BE2C (cell line): Measurements from ENCODE around the gene GLG1.

Experiments used
- DNase-seq: peaks from one replicate; pipeline ENCODE4 v3.0.0-alpha.2; 2020
- H3K27me3 ChIP-seq: fragments of 250-450 bp; sonication (Bioruptor Pico); 2 replicates; pipeline ENCODE4 v1.5.1; 2020; ENCODE audit warnings: mild to moderate bottlenecking
- H3K36me3 ChIP-seq: fragments of 250-450 bp; sonication (Bioruptor Pico); 2 replicates; pipeline ENCODE4 v1.5.1; 2020; ENCODE audit warnings: mild to moderate bottlenecking
- H3K4me1 ChIP-seq: fragments of 250-450 bp; sonication (Bioruptor Pico); 2 replicates; pipeline ENCODE4 v1.5.1; 2020
- H3K4me3 ChIP-seq: 2 replicates; pipeline ENCODE4 v1.5.1; 2011; ENCODE audit warnings: low read depth, low read length
- H3K9me3 ChIP-seq: fragments of 250-450 bp; sonication (Bioruptor Pico); 2 replicates; pipeline ENCODE4 v1.5.1; 2020
- TF ChIP-seq, protein P1 (sequence below): IDR thresholded peaks from 2 replicates; pipeline ENCODE4 v1.5.1; 2012; ENCODE audit warnings: mild to moderate bottlenecking, low read depth, low read length

GLG1 gene

DNA sequence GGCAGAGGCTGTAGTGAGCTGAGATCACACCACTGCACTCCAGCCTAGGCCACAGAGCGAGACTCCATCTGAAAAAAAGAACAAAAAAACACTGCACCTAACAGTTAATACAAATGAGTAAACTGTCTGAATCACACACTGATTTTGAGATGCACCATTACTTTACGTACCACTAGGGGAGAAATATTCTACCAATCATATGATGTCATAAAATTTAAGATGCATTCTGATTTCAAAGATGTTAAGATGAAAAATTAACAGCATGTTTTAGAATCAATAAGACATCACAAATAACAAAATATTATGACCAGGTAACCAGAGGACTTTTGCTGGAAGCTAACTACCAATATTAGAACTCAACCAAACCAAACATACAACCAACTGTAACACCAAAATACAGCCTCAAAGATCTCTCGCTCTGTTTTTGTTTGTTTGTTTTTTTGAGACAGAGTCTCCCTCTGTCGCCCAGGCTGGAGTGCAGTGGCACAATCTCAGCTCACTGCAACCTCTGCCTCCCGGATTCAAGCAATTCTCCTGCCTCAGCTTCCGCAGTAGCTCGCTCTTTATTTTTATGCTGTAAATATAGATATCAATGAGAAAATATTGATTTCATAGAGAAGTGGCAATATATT, 31.6 kb downstream of the GLG1 start:
- TF ChIP-seq, protein P1, sequence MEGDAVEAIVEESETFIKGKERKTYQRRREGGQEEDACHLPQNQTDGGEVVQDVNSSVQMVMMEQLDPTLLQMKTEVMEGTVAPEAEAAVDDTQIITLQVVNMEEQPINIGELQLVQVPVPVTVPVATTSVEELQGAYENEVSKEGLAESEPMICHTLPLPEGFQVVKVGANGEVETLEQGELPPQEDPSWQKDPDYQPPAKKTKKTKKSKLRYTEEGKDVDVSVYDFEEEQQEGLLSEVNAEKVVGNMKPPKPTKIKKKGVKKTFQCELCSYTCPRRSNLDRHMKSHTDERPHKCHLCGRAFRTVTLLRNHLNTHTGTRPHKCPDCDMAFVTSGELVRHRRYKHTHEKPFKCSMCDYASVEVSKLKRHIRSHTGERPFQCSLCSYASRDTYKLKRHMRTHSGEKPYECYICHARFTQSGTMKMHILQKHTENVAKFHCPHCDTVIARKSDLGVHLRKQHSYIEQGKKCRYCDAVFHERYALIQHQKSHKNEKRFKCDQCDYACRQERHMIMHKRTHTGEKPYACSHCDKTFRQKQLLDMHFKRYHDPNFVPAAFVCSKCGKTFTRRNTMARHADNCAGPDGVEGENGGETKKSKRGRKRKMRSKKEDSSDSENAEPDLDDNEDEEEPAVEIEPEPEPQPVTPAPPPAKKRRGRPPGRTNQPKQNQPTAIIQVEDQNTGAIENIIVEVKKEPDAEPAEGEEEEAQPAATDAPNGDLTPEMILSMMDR: no peak
- H3K27me3 ChIP-seq: no peaks in the 10 kb centered on the region
- H3K4me3 ChIP-seq: no peak overlapping the region
- H3K36me3 ChIP-seq: no peaks in the 10 kb centered on the region
- H3K4me1 ChIP-seq: peaks cover 7% of the 10 kb centered on the region
- no peak for DNase-seq
- no peaks in the 10 kb centered on the region for H3K9me3 ChIP-seq

DNA sequence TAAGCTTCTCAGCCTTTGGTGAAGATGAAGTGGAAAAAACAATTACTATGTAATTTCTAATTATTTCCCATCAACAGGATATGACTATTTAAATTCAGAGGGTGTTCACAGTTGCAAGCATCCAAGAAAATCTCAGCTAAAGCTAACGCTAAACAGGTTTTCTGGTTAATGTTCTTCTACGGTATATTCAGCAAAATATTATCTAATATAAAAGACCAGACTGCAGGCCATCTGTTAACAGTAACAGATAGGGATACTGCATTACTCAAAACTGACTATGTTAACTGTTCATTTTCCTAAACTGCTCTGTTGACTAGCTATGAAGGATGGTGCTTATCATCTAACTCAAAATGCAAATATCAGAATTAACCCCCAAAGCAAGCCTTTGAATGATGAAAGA, 32.8 kb downstream of the GLG1 start:
- no peak overlapping the region for H3K4me3 ChIP-seq
- peaks cover 7% of the 10 kb centered on the region for H3K4me1 ChIP-seq
- no peaks in the 10 kb centered on the region for H3K9me3 ChIP-seq
- H3K27me3 ChIP-seq: no peaks in the 10 kb centered on the region
- TF ChIP-seq, protein P1: no peak
- no peaks in the 10 kb centered on the region for H3K36me3 ChIP-seq
- no peak for DNase-seq

DNA sequence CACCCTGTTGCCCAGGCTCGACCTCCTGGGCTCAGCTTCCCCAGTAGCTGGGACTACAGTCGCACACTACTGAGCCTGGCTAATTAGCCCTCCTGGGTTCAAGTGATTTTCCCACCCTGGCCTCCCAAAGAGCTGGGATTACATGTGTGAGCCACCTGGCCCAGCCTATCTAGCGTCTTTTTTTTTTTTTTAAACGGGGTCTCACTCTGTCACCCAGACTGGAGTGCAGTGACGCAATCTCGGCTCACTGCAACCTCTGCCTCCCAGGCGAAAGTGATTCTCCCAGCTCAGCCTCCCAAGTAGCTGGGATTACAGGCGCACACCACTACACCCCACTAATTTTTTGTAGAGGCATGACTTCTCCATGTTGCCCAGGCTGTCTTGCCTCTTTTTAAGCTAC, 33.3 kb downstream of the GLG1 start:
- DNase-seq: peak; percentile 20
- Histone ChIP-seq H3K27me3 (no peaks in the 10 kb centered on the region), H3K36me3 (no peaks in the 10 kb centered on the region), H3K9me3 (no peaks in the 10 kb centered on the region), H3K4me3 (no peak overlapping the region), H3K4me1 (peaks cover 7% of the 10 kb centered on the region)
- TF ChIP-seq, protein P1: no peak

DNA sequence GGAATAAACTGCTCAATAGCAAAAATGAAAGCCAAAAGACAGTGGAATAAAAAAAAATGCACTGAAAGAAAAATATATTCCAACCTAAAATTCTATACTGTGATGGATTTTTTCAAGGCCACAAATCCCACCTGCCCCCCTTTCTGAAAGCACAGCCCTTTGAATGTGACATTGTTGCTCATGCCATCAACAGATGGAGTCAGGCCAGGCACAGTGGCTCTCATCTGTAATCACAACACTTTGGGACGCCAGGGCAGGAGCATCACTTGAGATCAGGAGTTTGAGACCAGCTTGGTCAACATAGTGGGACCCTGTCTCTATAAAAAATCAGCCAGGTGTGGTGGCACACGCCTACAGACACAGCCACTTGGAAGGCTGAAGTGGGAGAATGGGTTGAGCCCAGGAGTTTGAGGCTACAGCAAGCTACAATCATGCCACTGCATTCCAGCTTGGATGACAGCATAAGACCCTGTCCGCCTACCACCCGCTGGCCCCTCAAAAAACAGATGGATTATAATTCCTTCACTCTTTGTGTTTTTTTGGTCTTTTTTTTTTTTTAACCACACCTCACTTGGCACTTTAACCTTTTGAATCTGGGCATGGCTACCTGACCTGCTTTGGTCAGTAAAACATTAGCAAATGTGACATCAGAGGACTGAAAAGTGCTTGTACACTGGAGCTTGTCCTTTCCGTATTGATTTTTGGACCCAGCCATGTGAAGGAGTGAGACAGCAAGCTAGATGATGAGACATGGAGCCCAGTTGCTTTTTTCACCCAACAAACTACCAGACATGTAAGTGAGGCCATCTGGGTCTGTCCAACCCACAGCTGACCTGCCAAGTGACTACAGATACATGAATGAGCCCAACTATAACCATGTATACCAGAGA, 36.3 kb downstream of the GLG1 start:
- peaks cover 4% of the 10 kb centered on the region for H3K4me1 ChIP-seq
- DNase-seq: no peak
- TF ChIP-seq, protein P1: no peak

DNA sequence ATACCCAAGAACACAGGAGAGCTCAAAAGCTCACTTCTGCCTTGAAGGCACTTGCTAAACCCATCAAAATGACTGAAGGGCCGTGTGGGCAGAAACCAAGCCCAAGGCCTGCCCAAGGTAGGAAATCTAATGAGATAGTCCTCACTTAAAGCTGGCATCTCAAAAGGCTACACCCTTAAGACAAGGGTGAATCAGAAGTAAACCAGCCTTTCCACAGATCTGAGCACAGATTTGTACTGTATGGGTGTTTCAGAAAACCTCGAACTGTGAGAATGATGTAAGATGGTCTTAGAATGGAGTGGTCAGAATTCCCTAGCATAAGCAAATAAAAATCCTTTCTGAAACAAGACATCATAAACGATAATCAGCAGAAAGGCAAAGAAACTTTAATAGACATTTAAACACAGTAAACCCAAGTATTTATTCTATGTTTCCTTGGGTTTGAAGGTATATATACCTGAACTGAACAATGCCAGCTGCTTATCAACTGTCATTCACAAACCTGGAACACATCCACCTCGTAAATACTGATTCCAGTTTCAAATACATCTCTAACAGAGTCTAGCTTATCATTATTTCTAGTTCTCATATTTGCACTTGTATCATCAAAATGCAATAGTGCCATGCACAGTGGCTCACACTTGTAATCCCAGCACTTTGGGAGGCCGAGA, 37.8 kb downstream of the GLG1 start:
- TF ChIP-seq, protein P1: no peak
- Histone ChIP-seq H3K4me3 (no peak overlapping the region), H3K27me3 (no peaks in the 10 kb centered on the region), H3K36me3 (no peaks in the 10 kb centered on the region), H3K4me1 (peaks cover 4% of the 10 kb centered on the region), H3K9me3 (no peaks in the 10 kb centered on the region)
- no peak for DNase-seq

More for the DNA sequence above, 36.3 kb downstream of the GLG1 start:
- Histone ChIP-seq H3K4me3 (no peak overlapping the region), H3K9me3 (no peaks in the 10 kb centered on the region), H3K36me3 (no peaks in the 10 kb centered on the region), H3K27me3 (no peaks in the 10 kb centered on the region)

DNA sequence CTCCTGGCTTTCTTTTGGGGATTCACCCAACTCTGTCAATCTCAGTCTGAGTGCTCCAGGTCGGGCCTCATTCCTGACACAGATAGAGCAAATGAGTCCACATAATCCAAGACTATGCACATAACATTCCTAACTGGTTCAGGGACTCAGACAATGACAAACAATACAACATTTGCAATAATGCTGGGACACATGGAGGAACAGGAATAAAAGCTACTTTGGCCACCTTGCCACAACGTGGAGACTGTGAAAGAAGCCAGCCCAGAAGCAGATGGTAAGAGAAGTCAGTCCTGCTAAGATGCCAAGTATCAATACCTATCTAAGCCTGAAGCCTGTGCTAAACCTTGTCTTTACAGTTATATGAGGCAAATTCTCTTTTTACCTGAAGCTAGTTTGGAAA, 39.0 kb downstream of the GLG1 start:
- H3K4me1 ChIP-seq: no peaks in the 10 kb centered on the region
- no peak for DNase-seq
- no peaks in the 10 kb centered on the region for H3K27me3 ChIP-seq
- TF ChIP-seq, protein P1: no peak
- H3K9me3 ChIP-seq: no peaks in the 10 kb centered on the region
- no peak overlapping the region for H3K4me3 ChIP-seq
- peaks cover 4% of the 10 kb centered on the region; the same call in 1 of the 2 replicates for H3K36me3 ChIP-seq
